Cardiac muscle cell (in vitro differentiated cells and primary cell): ENCODE data around the gene DIPK1C. TPM values are rescaled to one million over a fixed set of nuclear protein-coding genes. Genes with fewer than 3 reads are reported as not detected.
A peak's percentile ranks its signal among the peaks of the same experiment; 100 is the strongest.

Source experiments
- DNase-seq, 2 donors: peaks; one replicate each; pipeline versions ENCODE4 v3.0.0 to v3.0.0-alpha.2; 2010 to 2017; ENCODE audit warnings: low read depth in 1 of 2, low spot score in 1 of 2
- H3K27ac ChIP-seq: fragments of 200-600 bp; sonication (generic); 2 replicates; pipeline ENCODE4 v1.5.1; 2016
- H3K27me3 ChIP-seq: fragments of 200-600 bp; sonication (generic); 2 replicates; pipeline ENCODE4 v1.6.0; 2016; ENCODE audit warnings: control low read depth
- H3K36me3 ChIP-seq: fragments of 200-600 bp; sonication (generic); 2 replicates; pipeline ENCODE4 v1.5.1; 2016; ENCODE audit warnings: control low read depth
- H3K4me1 ChIP-seq: fragments of 200-600 bp; sonication (generic); 2 replicates; pipeline ENCODE4 v1.8.1; 2017; ENCODE audit warnings: low read depth, mild to moderate bottlenecking, mixed run types
- H3K4me3 ChIP-seq: fragments of 200-600 bp; sonication (generic); 2 replicates; pipeline ENCODE4 v1.5.1; 2016; ENCODE audit warnings: mild to moderate bottlenecking
- H3K9me3 ChIP-seq: fragments of 200-600 bp; sonication (generic); 2 replicates; pipeline ENCODE4 v1.5.1; 2017; ENCODE audit warnings: low read depth, mild to moderate bottlenecking, control low read depth
- polyA plus RNA-seq: library from polyadenylated mRNA; unstranded; fragments of >200 nt; fragmentation: Nextera tagmentation; extraction: Ambion mirVana; gene quantifications from 2 replicates; pipeline ENCODE4 v1.2.1, GENCODE V29; 2016
- total RNA-seq: library from RNA; depleted of rRNA; stranded (reverse); fragments of >200 nt; gene quantifications from 2 replicates; pipeline ENCODE4 v1.2.3, GENCODE V29; 2016
- TF ChIP-seq, protein P1 (sequence below): IDR thresholded peaks from 2 replicates; pipeline ENCODE4 v1.5.1; 2012; ENCODE audit warnings: low read depth, mild to moderate bottlenecking, low read length

Gene DIPK1C
- total and polyA plus RNA-seq, 2 experiments from 2014 or later, result not detected

DNA sequence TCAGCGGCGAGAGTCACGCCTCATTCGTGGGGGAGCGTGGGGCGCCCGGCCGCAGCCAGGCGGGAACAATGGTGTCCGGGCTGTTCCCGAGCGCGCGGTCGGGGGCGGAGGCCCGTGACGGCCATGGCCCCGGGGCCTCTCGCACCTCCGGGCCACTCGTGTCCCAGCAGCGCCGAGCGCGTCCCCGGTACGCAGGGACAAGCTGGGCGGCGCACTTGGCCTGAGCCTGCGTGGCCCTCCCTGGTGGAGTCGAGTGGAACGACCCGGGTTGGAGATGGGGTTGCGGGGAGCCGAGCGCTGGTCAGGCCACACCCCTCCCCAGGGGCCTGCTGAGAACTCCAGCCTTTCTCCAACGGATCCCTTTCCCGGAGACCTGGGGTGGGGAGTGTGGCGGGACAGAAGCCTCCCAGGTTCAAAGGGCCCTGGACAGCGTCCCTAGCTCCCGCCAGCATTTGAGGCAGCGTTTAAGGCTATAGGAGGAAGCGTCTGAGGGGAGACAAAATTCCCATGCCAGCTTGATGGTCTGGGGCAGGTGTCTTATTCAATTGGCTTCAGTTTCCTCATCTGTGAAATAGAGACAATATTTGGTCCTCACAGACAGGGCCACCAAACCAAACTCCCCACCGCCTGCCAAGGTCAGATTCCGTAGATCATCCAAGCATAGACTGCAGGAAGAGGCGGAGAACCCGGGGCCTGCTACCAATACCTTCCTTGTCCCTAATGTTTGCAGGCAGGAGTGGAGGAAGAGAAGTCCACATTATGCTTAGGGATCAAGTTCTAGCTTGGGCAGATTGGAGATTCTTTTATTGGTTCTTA is 39.6 kb upstream of the DIPK1C start:
- TF ChIP-seq, protein P1, sequence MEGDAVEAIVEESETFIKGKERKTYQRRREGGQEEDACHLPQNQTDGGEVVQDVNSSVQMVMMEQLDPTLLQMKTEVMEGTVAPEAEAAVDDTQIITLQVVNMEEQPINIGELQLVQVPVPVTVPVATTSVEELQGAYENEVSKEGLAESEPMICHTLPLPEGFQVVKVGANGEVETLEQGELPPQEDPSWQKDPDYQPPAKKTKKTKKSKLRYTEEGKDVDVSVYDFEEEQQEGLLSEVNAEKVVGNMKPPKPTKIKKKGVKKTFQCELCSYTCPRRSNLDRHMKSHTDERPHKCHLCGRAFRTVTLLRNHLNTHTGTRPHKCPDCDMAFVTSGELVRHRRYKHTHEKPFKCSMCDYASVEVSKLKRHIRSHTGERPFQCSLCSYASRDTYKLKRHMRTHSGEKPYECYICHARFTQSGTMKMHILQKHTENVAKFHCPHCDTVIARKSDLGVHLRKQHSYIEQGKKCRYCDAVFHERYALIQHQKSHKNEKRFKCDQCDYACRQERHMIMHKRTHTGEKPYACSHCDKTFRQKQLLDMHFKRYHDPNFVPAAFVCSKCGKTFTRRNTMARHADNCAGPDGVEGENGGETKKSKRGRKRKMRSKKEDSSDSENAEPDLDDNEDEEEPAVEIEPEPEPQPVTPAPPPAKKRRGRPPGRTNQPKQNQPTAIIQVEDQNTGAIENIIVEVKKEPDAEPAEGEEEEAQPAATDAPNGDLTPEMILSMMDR, result peak; percentile 18
- Histone ChIP-seq H3K9me3 (no peaks in the 10 kb centered on the region), H3K27ac (peak overlapping the region; percentile 92), H3K36me3 (peaks cover 6% of the 10 kb centered on the region), H3K4me3 (peak overlapping the region; percentile 86), H3K27me3 (no peaks in the 10 kb centered on the region), H3K4me1 (peaks cover 5% of the 10 kb centered on the region)
- DNase-seq, result peak; percentile 65 to 73

- H3K27ac ChIP-seq, result peak within 1 kb of the TSS; percentile 92
- peak within 1 kb of the TSS; percentile 86 for H3K4me3 ChIP-seq
- peaks cover 5% of the 10 kb centered on the region for H3K4me1 ChIP-seq
- H3K9me3 ChIP-seq, result no peaks in the 10 kb centered on the region
- TF ChIP-seq, protein P1, result no peak
- DNase-seq, result peak; percentile 100
- no peaks in the 10 kb centered on the region for H3K36me3 ChIP-seq
- H3K27me3 ChIP-seq, result no peaks in the 10 kb centered on the region
These were observed 38.7 kb upstream of the DIPK1C start, which contains the start of gene CNDP2 for GRCh38 chr18:74495581-74496507. Gene CNDP2 (plus strand): TSS chr18:74496363. CDS start chr18:74499974, 3,611 bp downstream.

GRCh38 chr18:74494514-74494913 is 37.4 kb upstream of the DIPK1C start:
- Histone ChIP-seq H3K27me3 (no peaks in the 10 kb centered on the region), H3K27ac (no peak overlapping the region), H3K9me3 (no peaks in the 10 kb centered on the region), H3K36me3 (no peaks in the 10 kb centered on the region), H3K4me1 (peaks cover 5% of the 10 kb centered on the region), H3K4me3 (no peak overlapping the region)
- no peak for DNase-seq
- TF ChIP-seq, protein P1, result no peak

- Histone ChIP-seq H3K27me3 (no peaks in the 10 kb centered on the region), H3K36me3 (no peaks in the 10 kb centered on the region), H3K4me1 (peaks cover 5% of the 10 kb centered on the region), H3K4me3 (no peak overlapping the region), H3K27ac (no peak overlapping the region), H3K9me3 (no peaks in the 10 kb centered on the region)
- DNase-seq, result peak; percentile 68 to 85
- TF ChIP-seq, protein P1, result peak; percentile 66
These were observed 36.6 kb upstream of the DIPK1C start for GRCh38 chr18:74493689-74494088.

- no peak overlapping the region for H3K27ac ChIP-seq
- TF ChIP-seq, protein P1, result no peak
- H3K4me3 ChIP-seq, result no peak overlapping the region
- no peak for DNase-seq
- H3K27me3 ChIP-seq, result no peaks in the 10 kb centered on the region
- no peaks in the 10 kb centered on the region for H3K36me3 ChIP-seq
- H3K4me1 ChIP-seq, result peaks cover 5% of the 10 kb centered on the region
- no peaks in the 10 kb centered on the region for H3K9me3 ChIP-seq
These were observed 35.2 kb upstream of the DIPK1C start for GRCh38 chr18:74492259-74492658.
